Psoas muscle (tissue), 8 donors: Measurements from ENCODE around the gene CES3. TPM values are rescaled to one million over a fixed set of nuclear protein-coding genes. Genes with fewer than 3 reads are reported as not detected.
"Not testable (repeated sequence)": the region's sequence is repeated elsewhere in the genome, so short reads cannot be mapped to it uniquely, and the experiment has no call there.

ENCODE experiments used
- ATAC-seq, 4 donors: fragments of 200-7000 bp; cut with Tn5 transposase; one replicate each; pipeline ENCODE4 v1.9.1; 2020; ENCODE audit warnings: moderate library complexity in 3 of 4, mild to moderate bottlenecking in 2 of 4
- DNase-seq, 2 donors: peaks; one replicate each; pipeline ENCODE4 v3.0.0-alpha.2; 2020
- H3K27ac ChIP-seq: fragments of 200-600 bp; one replicate; pipeline ENCODE4 v1.8.0; 2022
- H3K27me3 ChIP-seq, 3 donors: fragments of 200-600 bp in 1 of 3; one replicate each; pipeline versions ENCODE4 v1.6.1 to v1.8.0; 2013 to 2022; ENCODE audit warnings: low read length in 2 of 3, mild to moderate bottlenecking in 2 of 3, moderate library complexity in 1 of 3; ENCODE audit not compliant: insufficient read depth in 3 of 3
- H3K36me3 ChIP-seq, 2 donors: fragments of 200-600 bp in 1 of 2; one replicate each; pipeline versions ENCODE4 v1.6.1 to v1.8.0; 2013 to 2022; ENCODE audit warnings: low read depth in 1 of 2, mild to moderate bottlenecking in 1 of 2, moderate library complexity in 1 of 2; ENCODE audit not compliant: insufficient read depth in 1 of 2
- H3K4me1 ChIP-seq: fragments of 200-600 bp; one replicate; pipeline ENCODE4 v1.8.0; 2022
- H3K4me3 ChIP-seq: fragments of 200-600 bp; one replicate; pipeline ENCODE4 v1.8.0; 2022; ENCODE audit warnings: mild to moderate bottlenecking
- H3K9me3 ChIP-seq: fragments of 200-600 bp; one replicate; pipeline ENCODE4 v1.8.0; 2022
- CTCF ChIP-seq: fragments of 200-600 bp; IDR thresholded peaks from one replicate; pipeline ENCODE4 v1.8.0; 2022; ENCODE audit warnings: antibody characterized with exemption
- WGBS, 3 donors: extraction: QIAGEN DNeasy Blood & Tissue Kit; methylation state at CpG; one replicate each; pipeline versions ENCODE4 v1.1.6 to v1.1.7; 2013; 5-methylcytosine and 5-hydroxymethylcytosine counted together
- intact Hi-C, 2 donors: fragments of 100-400 bp; cut with DNase I; formaldehyde crosslinking; loops; one replicate each; pipeline versions ENCODE4 v1.11.0 to v1.14.2; 2022
- polyA plus RNA-seq, 3 donors: library from polyadenylated mRNA; stranded (reverse); fragments of 200-250 nt; gene quantifications; one replicate each; pipeline ENCODE4 v1.2.3, GENCODE V29; 2013
- total RNA-seq, 4 donors: library from RNA; stranded (reverse); fragmentation: NEBNext Ultra II Directional in 2 of 4; extraction: Animal tissue kit (Norgen Biotek cat#: 25700) in 2 of 4; gene quantifications; one replicate each; pipeline versions ENCODE4 v1.2.1 to v1.2.4, GENCODE V29; 2021 to 2023
- donor health status: healthy with polysubstance abuse.
- donor health status: DM: no; HTN: no; CAD: no; lungs with moderate emphysema.
- donor health status: Bipolar disorder and iron deficiency.
- donor health status: healthy.
- donor health status: DM: yes; HTN: yes; CAD: no.
- donor health status: DM: no; HTN: no; CAD: no.
- donor health status: DM: no; HTN: no; CAD: no.
- donor health status: DM: yes; HTN: yes; CAD: no.

Gene CES3
- total and polyA plus RNA-seq, 7 donors: 0.48 to 15.2 (median 9.7) TPM

GRCh38 chr16:66973716-66974115 is 12.7 kb downstream of the CES3 start:
- Histone ChIP-seq H3K27ac (no peak overlapping the region), H3K4me1 (no peaks in the 10 kb centered on the region), H3K9me3 (no peaks in the 10 kb centered on the region), H3K27me3 (no peaks in the 10 kb centered on the region), H3K4me3 (no peak overlapping the region), H3K36me3 (peaks cover 0 to 50% of the 10 kb centered on the region in 2 donors)
- TF ChIP-seq CTCF: no peak
- ATAC-seq: no peak
- 78 to 95% (median 79%) methylated on average over 4 to 6 of the region's 6 CpGs for WGBS, 3 donors
- intact Hi-C loops: no loop called here
- no peak for DNase-seq

DNA sequence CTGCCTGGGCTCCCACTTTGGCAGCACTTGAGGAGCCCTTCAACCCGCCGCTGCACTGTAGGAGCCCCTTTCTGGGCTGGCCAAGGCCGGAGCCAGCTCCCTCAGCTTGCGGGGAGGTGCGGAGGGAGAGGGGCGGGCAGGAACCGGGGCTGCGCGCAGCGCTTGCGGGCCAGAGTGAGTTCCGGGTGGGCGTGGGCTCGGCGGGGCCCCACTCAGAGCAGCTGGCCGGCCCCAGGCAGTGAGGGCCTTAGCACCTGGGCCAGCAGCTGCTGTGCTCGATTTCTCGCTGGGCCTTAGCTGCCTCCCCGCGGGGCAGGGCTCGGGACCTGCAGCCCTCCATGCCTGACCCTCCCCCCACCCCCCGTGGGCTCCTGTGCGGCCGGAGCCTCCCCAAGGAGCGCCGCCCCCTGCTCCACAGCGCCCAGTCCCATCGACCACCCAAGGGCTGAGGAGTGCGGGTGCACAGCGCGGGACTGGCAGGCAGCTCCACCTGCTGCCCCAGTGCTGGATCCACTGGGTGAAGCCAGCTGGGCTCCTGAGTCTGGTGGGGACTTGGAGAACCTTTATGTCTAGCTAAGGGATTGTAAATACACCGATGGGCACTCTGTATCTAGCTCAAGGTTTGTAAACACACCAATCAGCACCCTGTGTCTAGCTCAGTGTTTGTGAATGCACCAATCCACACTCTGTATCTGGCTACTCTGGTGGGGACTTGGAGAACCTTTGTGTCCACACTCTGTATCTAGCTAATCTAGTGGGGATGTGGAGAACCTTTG is 13.3 kb downstream of the CES3 start:
- intact Hi-C loops, H3K4me3 ChIP-seq, ATAC-seq, H3K27ac ChIP-seq, H3K9me3 ChIP-seq, H3K4me1 ChIP-seq, H3K27me3 ChIP-seq: not testable (repeated sequence)
- peak in 1 of 2 donors; percentile 26 for DNase-seq
- 71 to 80% (median 73%) methylated on average over 25 to 32 of the region's 32 CpGs for WGBS, 3 donors
- H3K36me3 ChIP-seq: peaks cover 0 to 44% of the 10 kb centered on the region in 2 donors

DNA sequence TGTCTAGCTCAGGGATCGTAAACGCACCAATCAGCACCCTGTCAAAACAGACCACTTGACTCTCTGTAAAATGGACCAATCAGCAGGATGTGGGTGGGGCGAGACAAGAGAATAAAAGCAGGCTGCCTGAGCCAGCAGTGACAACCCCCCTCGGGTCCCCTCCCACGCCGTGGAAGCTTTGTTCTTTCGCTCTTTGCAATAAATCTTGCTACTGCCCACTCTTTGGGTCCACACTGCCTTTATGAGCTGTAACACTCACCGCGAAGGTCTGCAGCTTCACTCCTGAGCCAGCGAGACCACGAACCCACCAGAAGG is 13.8 kb downstream of the CES3 start:
- intact Hi-C loops: loop anchor here in 1 of 2 donors (5.0 kb wide), 2 partner anchors 127 to 182 kb away; partner anchors contain the start of genes FBXL8 and TRADD
- peaks cover 0 to 40% of the 10 kb centered on the region in 2 donors for H3K36me3 ChIP-seq
- H3K27me3 ChIP-seq, ATAC-seq, H3K9me3 ChIP-seq, H3K27ac ChIP-seq, H3K4me3 ChIP-seq, H3K4me1 ChIP-seq: not testable (repeated sequence)
- WGBS, 3 donors: 58 to 63% (median 59%) methylated on average over 11 of the region's 11 CpGs
- peak in 1 of 2 donors; percentile 18 for DNase-seq

- Histone ChIP-seq H3K27ac (no peak overlapping the region), H3K36me3 (peaks cover 0 to 35% of the 10 kb centered on the region in 2 donors), H3K4me1 (no peaks in the 10 kb centered on the region), H3K4me3 (no peak overlapping the region), H3K9me3 (no peaks in the 10 kb centered on the region), H3K27me3 (no peaks in the 10 kb centered on the region)
- ATAC-seq (no peak), DNase-seq (peak in 1 of 2 donors; percentile 13)
- WGBS, 3 donors: 83 to 87% (median 85%) methylated on average over 14 of the region's 14 CpGs
- TF ChIP-seq CTCF: no peak
- intact Hi-C loops: loop anchor here in 1 of 2 donors (5.0 kb wide), 2 partner anchors 127 to 182 kb away; partner anchors contain the start of genes FBXL8 and TRADD
These were observed 14.3 kb downstream of the CES3 start for GRCh38 chr16:66975302-66975893.

DNA sequence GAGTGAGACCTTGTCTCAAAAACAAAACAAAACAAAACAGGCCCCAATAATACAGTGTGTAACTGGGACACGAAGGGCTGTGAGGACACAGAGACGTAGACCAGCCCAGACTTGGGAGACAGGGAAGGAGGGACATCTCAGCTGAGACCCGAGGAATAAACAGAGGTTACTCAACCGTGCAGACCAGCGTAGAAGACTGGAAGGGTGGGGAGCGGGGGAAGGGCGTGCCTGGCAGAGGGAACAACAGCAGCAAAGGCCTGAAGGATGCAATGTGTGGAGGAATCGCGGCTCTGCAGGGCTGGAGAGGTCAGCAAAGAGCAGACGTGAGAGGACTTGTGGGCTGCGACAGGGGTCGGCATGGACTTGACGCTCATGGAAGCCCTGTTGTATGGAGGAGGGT is 15.7 kb downstream of the CES3 start:
- no peaks in the 10 kb centered on the region for H3K4me1 ChIP-seq
- intact Hi-C loops: loop anchor here (1.0 to 5.0 kb wide), 4 partner anchors 126 to 209 kb away; partner anchors contain the start of genes FBXL8 (in 1 of the 2) and TRADD (in 1 of the 2)
- H3K9me3 ChIP-seq: no peaks in the 10 kb centered on the region
- WGBS, 3 donors: 45 to 52% (median 47%) methylated on average over 13 of the region's 13 CpGs
- DNase-seq (no peak), ATAC-seq (peak in 3 of 4 donors; percentile 2 to 8 (median 4))
- no peak for TF ChIP-seq CTCF
- H3K27me3 ChIP-seq: no peaks in the 10 kb centered on the region
- no peak overlapping the region for H3K4me3 ChIP-seq
- H3K27ac ChIP-seq: no peak overlapping the region
- peaks cover 0 to 24% of the 10 kb centered on the region in 2 donors for H3K36me3 ChIP-seq
